IMR-90 (cell line): Measurements from ENCODE around the gene ZXDC. TPM values are rescaled to one million over a fixed set of nuclear protein-coding genes. Genes with fewer than 3 reads are reported as not detected.

Experiments
- ATAC-seq: fragments of 200-7000 bp; cut with Tn5 transposase; 2 replicates; pipeline ENCODE4 v1.9.1; 2020; ENCODE audit warnings: low read depth, mild to moderate bottlenecking, moderate library complexity
- BruUV-seq: library from RNA; stranded (reverse); fragments of 400-500 nt; replicated peaks from 2 replicates; lab custom pipeline; 2021; lab: Mats Ljungman, UMichigan
- CTCF ChIA-PET: fragments of 300-600 bp; formaldehyde crosslinking; extraction: SDS; loops from one replicate; lab custom pipeline; 2021; ENCODE audit warnings: antibody characterized with exemption; lab: Yijun Ruan, JAX
- POLR2A ChIA-PET: fragments of 300-600 bp; sonication (Branson Sonifier 250); formaldehyde crosslinking; loops from one replicate; lab custom pipeline; 2022; ENCODE audit warnings: antibody characterized with exemption; ENCODE audit not compliant: unreplicated experiment; lab: Charles Lee
- DNase-seq: peaks from one replicate; pipeline ENCODE4 v3.0.0; 2013
- H2AFZ ChIP-seq: replicated peaks from 2 replicates; pipeline ENCODE3; 2013; ENCODE audit warnings: low read length, mild to moderate bottlenecking; ENCODE audit not compliant: poor library complexity
- H2AK5ac ChIP-seq: 2 replicates; pipeline ENCODE4 v1.6.1; 2013; ENCODE audit warnings: low read depth, low read length, inconsistent platforms
- H2AK9ac ChIP-seq: replicated peaks from 2 replicates; pipeline ENCODE3; 2013; ENCODE audit warnings: mild to moderate bottlenecking, low read depth, low read length, moderate library complexity; ENCODE audit not compliant: poor library complexity
- H2BK120ac ChIP-seq: 2 replicates; pipeline ENCODE4 v1.6.1; 2013; ENCODE audit warnings: low read depth, low read length, inconsistent platforms
- H2BK15ac ChIP-seq: 3 replicates; pipeline ENCODE4 v1.6.1; 2013; ENCODE audit warnings: low read depth, low read length, inconsistent platforms
- H2BK20ac ChIP-seq: 2 replicates; pipeline ENCODE4 v1.6.1; 2013; ENCODE audit warnings: low read depth, mild to moderate bottlenecking, inconsistent platforms, low read length, moderate library complexity
- H2BK5ac ChIP-seq: 2 replicates; pipeline ENCODE4 v1.6.1; 2013; ENCODE audit warnings: mild to moderate bottlenecking, low read depth, low read length, inconsistent platforms; ENCODE audit not compliant: poor library complexity, severe bottlenecking
- H3K14ac ChIP-seq: replicated peaks from 2 replicates; pipeline ENCODE4 v1.6.1; 2013; ENCODE audit warnings: low read depth, low read length, inconsistent platforms
- H3K18ac ChIP-seq: 2 replicates; pipeline ENCODE4 v1.6.1; 2013; ENCODE audit warnings: low read depth, low read length, control low read depth
- H3K23ac ChIP-seq: 2 replicates; pipeline ENCODE4 v1.6.1; 2013; ENCODE audit warnings: low read depth, low read length, inconsistent platforms
- H3K27ac ChIP-seq: 2 replicates; pipeline ENCODE4 v1.5.1; 2013; ENCODE audit warnings: mild to moderate bottlenecking, control low read depth, low read length; ENCODE audit not compliant: insufficient read depth
- H3K27me3 ChIP-seq: 2 replicates; pipeline ENCODE4 v1.6.1; 2013; ENCODE audit warnings: low read length; ENCODE audit not compliant: control insufficient read depth, insufficient read depth
- H3K36me3 ChIP-seq: 2 replicates; pipeline ENCODE4 v1.6.1; 2013; ENCODE audit warnings: low read length, mixed read lengths; ENCODE audit not compliant: control insufficient read depth, insufficient read depth
- H3K4ac ChIP-seq: 2 replicates; pipeline ENCODE4 v1.6.1; 2013; ENCODE audit warnings: low read depth, low read length, inconsistent platforms
- H3K4me1 ChIP-seq: 2 replicates; pipeline ENCODE4 v1.6.1; 2013; ENCODE audit warnings: low read length, mixed read lengths; ENCODE audit not compliant: control insufficient read depth, insufficient read depth
- H3K4me2 ChIP-seq: 2 replicates; pipeline ENCODE4 v1.6.1; 2013; ENCODE audit warnings: low read depth, mild to moderate bottlenecking, control low read depth, low read length, moderate library complexity
- H3K4me3 ChIP-seq: 2 replicates; pipeline ENCODE4 v1.5.1; 2013; ENCODE audit warnings: low read depth, mild to moderate bottlenecking, control low read depth, low read length, moderate library complexity; ENCODE audit not compliant: insufficient read depth
- H3K56ac ChIP-seq: 2 replicates; pipeline ENCODE4 v1.6.1; 2013; ENCODE audit warnings: low read length, inconsistent platforms; ENCODE audit not compliant: insufficient read depth; ENCODE audit errors: extremely low read depth
- H3K79me1 ChIP-seq, 2 experiments: 2 replicates each; pipeline ENCODE4 v1.6.1; 2013; ENCODE audit warnings: low read length in 2 of 2, inconsistent platforms in 1 of 2, low read depth in 1 of 2
- H3K9ac ChIP-seq: 2 replicates; pipeline ENCODE4 v1.6.1; 2013; ENCODE audit warnings: low read depth, low read length, control low read depth
- H3K9me1 ChIP-seq: 2 replicates; pipeline ENCODE4 v1.6.1; 2013; ENCODE audit warnings: low read length, inconsistent platforms; ENCODE audit not compliant: insufficient read depth
- H3K9me3 ChIP-seq: 2 replicates; pipeline ENCODE4 v1.6.1; 2013; ENCODE audit warnings: low read length; ENCODE audit not compliant: control insufficient read depth, insufficient read depth
- H4K20me1 ChIP-seq: 2 replicates; pipeline ENCODE4 v1.6.1; 2013; ENCODE audit warnings: low read length, inconsistent platforms; ENCODE audit not compliant: insufficient read depth
- H4K5ac ChIP-seq: 2 replicates; pipeline ENCODE4 v1.6.1; 2013; ENCODE audit warnings: mild to moderate bottlenecking, low read depth, low read length, control low read depth
- H4K8ac ChIP-seq, 2 experiments: 2 replicates each; pipeline ENCODE4 v1.6.1; 2013; ENCODE audit warnings: low read depth in 2 of 2, low read length in 2 of 2, control low read depth in 1 of 2, inconsistent platforms in 1 of 2
- H4K91ac ChIP-seq: 2 replicates; pipeline ENCODE4 v1.6.1; 2013; ENCODE audit warnings: low read depth, low read length, inconsistent platforms; ENCODE audit not compliant: insufficient read depth
- CHD1 ChIP-seq: IDR thresholded peaks from 2 replicates; pipeline ENCODE4 v1.6.1; 2012; ENCODE audit warnings: low read depth, low read length, improper control_type of control experiment
- MXI1 ChIP-seq: IDR thresholded peaks from 2 replicates; pipeline ENCODE4 v1.6.1; 2012; ENCODE audit warnings: low read depth, mild to moderate bottlenecking, low read length, moderate library complexity, borderline replicate concordance
- NFE2L2 ChIP-seq: fragments of 150-350 bp; IDR thresholded peaks from 2 replicates; pipeline ENCODE4 v1.6.1; 2016; ENCODE audit warnings: low read depth, mild to moderate bottlenecking, low read length
- RAD21 ChIP-seq: IDR thresholded peaks from 2 replicates; pipeline ENCODE4 v1.6.1; 2012; ENCODE audit warnings: low read length, improper control_type of control experiment
- RCOR1 ChIP-seq: IDR thresholded peaks from 2 replicates; pipeline ENCODE4 v1.6.1; 2012; ENCODE audit warnings: mild to moderate bottlenecking, low read length, improper control_type of control experiment; ENCODE audit not compliant: insufficient replicate concordance
- RFX5 ChIP-seq: IDR thresholded peaks from 2 replicates; pipeline ENCODE4 v1.8.0; 2012; ENCODE audit warnings: low read depth, mild to moderate bottlenecking, low read length, moderate library complexity
- SMC3 ChIP-seq: fragments of 150-350 bp; IDR thresholded peaks from 2 replicates; pipeline ENCODE4 v1.6.1; 2016; ENCODE audit warnings: low read depth, mild to moderate bottlenecking, antibody characterized with exemption, low read length, moderate library complexity
- WGBS, 2 experiments: methylation state at CpG; one replicate each; pipeline versions ENCODE4 v1.1.5 to v1.1.7; 2013; ENCODE audit warnings: missing lambda C conversion rate in 2 of 2; ENCODE audit not compliant: insufficient read length in 1 of 2; ENCODE audit errors: extremely low coverage in 2 of 2; 5-methylcytosine and 5-hydroxymethylcytosine counted together
- dilution Hi-C: fragments of 300-500 bp; cut with HindIII; formaldehyde crosslinking; loops from one replicate; pipeline ENCODE4 v1.14.3; 2018; ENCODE audit warnings: low sequenced_read_pairs; ENCODE audit not compliant: unreplicated experiment
- in situ Hi-C: fragments of 300-500 bp; cut with MboI; formaldehyde crosslinking; loops from 3 replicates; pipeline ENCODE4 v1.14.3; 2019; ENCODE audit warnings: low sequenced_read_pairs, inconsistent platforms, mixed read lengths
- intact Hi-C: fragments of 100-400 bp; cut with micrococcal nuclease; formaldehyde crosslinking; loops from 2 replicates; pipeline ENCODE4 v1.10.0; 2022
- polyA plus RNA-seq, 3 experiments: library from polyadenylated mRNA; depleted of rRNA; stranded (reverse); fragments of >200 nt; gene quantifications; 2 replicates each; pipeline ENCODE4 v1.2.3, GENCODE V29; 2012; ENCODE audit warnings: low replicate concordance in 1 of 3
- total RNA-seq: library from RNA; depleted of rRNA; stranded (reverse); fragments of >200 nt; gene quantifications from 2 replicates; pipeline ENCODE4 v1.2.3, GENCODE V29; 2012
- TF ChIP-seq, protein P1 (sequence below): fragments of 150-350 bp; IDR thresholded peaks from 2 replicates; pipeline ENCODE4 v1.6.1; 2016; ENCODE audit warnings: low read depth, mild to moderate bottlenecking, low read length, moderate library complexity, borderline replicate concordance

Gene ZXDC
- total and polyA plus RNA-seq, 2 of the 4 experiments (the other 2 are of a cell fraction), result 11.5 to 14.3 TPM

DNA sequence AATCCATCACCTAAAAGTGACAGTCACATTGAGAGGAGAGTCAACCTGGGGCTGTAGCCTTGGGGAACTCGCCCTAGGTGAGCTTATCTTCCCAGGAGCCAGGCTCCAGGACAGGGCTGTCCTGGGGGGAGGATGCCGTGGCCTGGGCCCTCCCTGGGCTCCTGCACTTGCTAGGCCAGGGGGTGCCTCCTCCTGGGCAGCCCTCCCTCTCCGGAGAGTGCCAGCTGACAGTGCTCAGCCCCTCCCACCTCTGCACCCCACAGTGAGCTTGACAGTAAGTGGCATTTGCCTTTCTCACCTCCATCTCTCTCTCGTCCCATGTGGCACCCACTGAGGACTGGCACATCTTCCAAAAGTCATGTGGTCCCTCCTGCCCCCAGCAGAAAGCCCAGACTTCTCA is 22.8 kb upstream of the ZXDC start:
- Histone ChIP-seq H2BK120ac (no peak overlapping the region), H3K56ac (no peak overlapping the region), H3K4ac (no peak overlapping the region), H3K4me1 (no peaks in the 10 kb centered on the region), H2BK5ac (no peak overlapping the region), H4K5ac (no peak overlapping the region), H2AK5ac (no peak overlapping the region), H2AFZ (no peak overlapping the region), H3K4me2 (no peak overlapping the region), H3K4me3 (no peak overlapping the region), H3K79me1 (no peaks in the 10 kb centered on the region), H3K14ac (no peak overlapping the region), H3K9me3 (no peaks in the 10 kb centered on the region), H2BK20ac (no peak overlapping the region), H4K8ac (no peak overlapping the region), H4K91ac (no peak overlapping the region), H3K36me3 (no peaks in the 10 kb centered on the region), H3K18ac (no peak overlapping the region), H3K23ac (no peak overlapping the region), H2BK15ac (no peak overlapping the region), H3K9me1 (no peaks in the 10 kb centered on the region), H2AK9ac (no peak overlapping the region), H4K20me1 (no peaks in the 10 kb centered on the region), H3K9ac (no peak overlapping the region), H3K27me3 (peaks cover 17% of the 10 kb centered on the region; the same call in 1 of the 2 replicates), H3K27ac (no peak overlapping the region)
- intact Hi-C loops, result no loop called here
- CTCF ChIA-PET, result no interaction called here
- in situ Hi-C loops, result no loop called here
- BruUV-seq, result no TSS peak
- DNase-seq (no peak), ATAC-seq (no peak)
- dilution Hi-C loops, result no loop called here
- 40% methylated on average over 1 of the region's 4 CpGs; no CpG with 5 or more reads in 1 of the 2 experiments for WGBS, 2 experiments
- no peak for TF ChIP-seq NFE2L2
- no peak for TF ChIP-seq RFX5
- TF ChIP-seq RCOR1, result no peak
- TF ChIP-seq MXI1, result no peak
- TF ChIP-seq SMC3, result no peak
- no peak for TF ChIP-seq CHD1
- TF ChIP-seq, protein P1, sequence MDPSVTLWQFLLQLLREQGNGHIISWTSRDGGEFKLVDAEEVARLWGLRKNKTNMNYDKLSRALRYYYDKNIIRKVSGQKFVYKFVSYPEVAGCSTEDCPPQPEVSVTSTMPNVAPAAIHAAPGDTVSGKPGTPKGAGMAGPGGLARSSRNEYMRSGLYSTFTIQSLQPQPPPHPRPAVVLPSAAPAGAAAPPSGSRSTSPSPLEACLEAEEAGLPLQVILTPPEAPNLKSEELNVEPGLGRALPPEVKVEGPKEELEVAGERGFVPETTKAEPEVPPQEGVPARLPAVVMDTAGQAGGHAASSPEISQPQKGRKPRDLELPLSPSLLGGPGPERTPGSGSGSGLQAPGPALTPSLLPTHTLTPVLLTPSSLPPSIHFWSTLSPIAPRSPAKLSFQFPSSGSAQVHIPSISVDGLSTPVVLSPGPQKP, result no peak
- no peak for TF ChIP-seq RAD21
- POLR2A ChIA-PET, result no interaction called here
